ENCODE data around the gene SUSD6. TPM values are rescaled to one million over a fixed set of nuclear protein-coding genes. Genes with fewer than 3 reads are reported as not detected.

SUSD6 gene
- total and polyA plus RNA-seq, 2 experiments from 2014 or later: 2.8 to 3.4 TPM

GRCh38 chr14:69696633-69697557 is 85.5 kb downstream of the SUSD6 start (continued):
- TF ChIP-seq POLR2AphosphoS5 (IDR thresholded peaks at IDR 0.05; ENCODE audit: low read depth) (no peak), ZNF462 (CRISPR knock-in tag; IDR thresholded peaks at IDR 0.05) (no peak)

GRCh38 chr14:69698572-69698971 is 87.2 kb downstream of the SUSD6 start:
- Histone ChIP-seq H3F3A (replicated peaks; ENCODE audit: low read depth) (no peaks in the 10 kb centered on the region), H3K79me2 (replicated peaks; ENCODE audit: insufficient read depth) (no peaks in the 10 kb centered on the region), H3K27ac (ENCODE audit: low read depth) (no peak overlapping the region), H3K27me3 (ENCODE audit: insufficient read depth) (no peaks in the 10 kb centered on the region), H3K9me2 (ENCODE audit: insufficient read depth) (no peaks in the 10 kb centered on the region), H3K4me1 (ENCODE audit: insufficient read depth) (peaks cover 35% of the 10 kb centered on the region), H3K4me3 (no peak overlapping the region), H4K20me1 (replicated peaks; ENCODE audit: insufficient read depth) (no peaks in the 10 kb centered on the region), H3K36me3 (ENCODE audit: insufficient read depth) (no peaks in the 10 kb centered on the region), H3K4me2 (peak overlapping the region; percentile 15; the same call in 1 of the 2 replicates), H2AFZ (no peak overlapping the region)
- H3K4me3 Mint-ChIP-seq: no peak overlapping the region
- ATAC-seq (no peak), DNase-seq (ENCODE audit: low spot score) (no peak)
- H3K9me3 Mint-ChIP-seq: no peaks in the 10 kb centered on the region
- H3K4me1 Mint-ChIP-seq: peaks cover 58% of the 10 kb centered on the region
- H3K36me3 Mint-ChIP-seq (ENCODE audit: low read depth): no peaks in the 10 kb centered on the region
- no peak overlapping the region for H3K27ac Mint-ChIP-seq
- H3K27me3 Mint-ChIP-seq (ENCODE audit: insufficient read depth, low read depth, poor library complexity): peaks cover 7% of the 10 kb centered on the region
- TF ChIP-seq CTCF (conservative IDR thresholded peaks at IDR 0.05; ENCODE audit: low read depth in 2 of 2) (no peak), ZNF331 (CRISPR knock-in tag; IDR thresholded peaks at IDR 0.05; ENCODE audit: low read depth) (no peak), POLR2AphosphoS5 (IDR thresholded peaks at IDR 0.05; ENCODE audit: low read depth) (no peak), STAT1 (IDR thresholded peaks at IDR 0.05; ENCODE audit: unreplicated experiment) (no peak), EZH2phosphoT487 (IDR thresholded peaks at IDR 0.05; ENCODE audit: unreplicated experiment) (no peak), EZH2 (IDR thresholded peaks at IDR 0.05; ENCODE audit: low read depth, unreplicated experiment) (no peak), ZNF114 (CRISPR knock-in tag; IDR thresholded peaks at IDR 0.05) (no peak), CREB1 (CRISPR knock-in tag; IDR thresholded peaks at IDR 0.05; ENCODE audit: low read depth) (no peak)

Data from GM23338 (cell line).